LNCAP (cell line): ENCODE results near the gene TUBB4A.

Experiments
- TF ChIP-seq, protein P1 (sequence below): fragments of 450-650 bp; IDR thresholded peaks from 2 replicates; pipeline ENCODE4 v1.5.1; 2017; ENCODE audit warnings: mild to moderate bottlenecking

Gene TUBB4A

DNA sequence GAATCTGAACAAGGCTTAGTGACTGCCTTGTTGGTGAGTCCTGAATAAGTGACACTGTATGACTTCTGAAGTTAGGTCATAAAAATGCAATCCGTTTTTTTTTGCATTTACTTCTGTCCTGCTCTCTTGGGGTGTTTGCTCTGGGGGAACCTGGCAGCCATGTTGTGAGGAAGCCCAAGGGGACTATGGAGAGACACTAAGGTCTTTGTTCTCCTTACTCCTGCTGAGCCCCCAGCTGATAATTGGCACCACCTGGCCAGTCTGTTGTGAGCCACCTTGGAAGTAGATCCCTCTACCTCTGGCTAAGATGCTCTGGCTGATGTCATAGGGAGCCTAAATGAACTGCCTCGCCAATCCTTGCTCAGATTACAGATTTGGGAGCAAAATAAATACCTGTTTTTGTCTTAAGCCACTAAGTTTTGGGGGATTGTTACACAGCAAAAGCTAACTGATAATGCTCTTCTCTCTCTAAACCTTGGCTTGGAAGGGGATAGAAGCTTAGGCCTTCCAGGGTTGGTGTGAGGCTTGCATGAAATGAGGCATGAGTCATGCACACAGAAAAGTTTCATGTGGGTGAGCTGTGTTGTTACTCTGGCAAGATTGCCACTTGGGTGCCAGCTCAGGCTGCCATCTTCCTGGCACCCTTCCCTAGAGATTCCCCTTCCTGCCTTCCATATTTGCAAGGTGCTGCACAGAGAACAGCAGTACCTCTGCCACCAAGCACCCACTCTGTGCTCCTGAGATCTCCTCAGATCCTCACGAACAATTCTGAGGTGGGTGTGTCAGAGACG is 10.1 kb downstream of the TUBB4A start:
- TF ChIP-seq, protein P1, sequence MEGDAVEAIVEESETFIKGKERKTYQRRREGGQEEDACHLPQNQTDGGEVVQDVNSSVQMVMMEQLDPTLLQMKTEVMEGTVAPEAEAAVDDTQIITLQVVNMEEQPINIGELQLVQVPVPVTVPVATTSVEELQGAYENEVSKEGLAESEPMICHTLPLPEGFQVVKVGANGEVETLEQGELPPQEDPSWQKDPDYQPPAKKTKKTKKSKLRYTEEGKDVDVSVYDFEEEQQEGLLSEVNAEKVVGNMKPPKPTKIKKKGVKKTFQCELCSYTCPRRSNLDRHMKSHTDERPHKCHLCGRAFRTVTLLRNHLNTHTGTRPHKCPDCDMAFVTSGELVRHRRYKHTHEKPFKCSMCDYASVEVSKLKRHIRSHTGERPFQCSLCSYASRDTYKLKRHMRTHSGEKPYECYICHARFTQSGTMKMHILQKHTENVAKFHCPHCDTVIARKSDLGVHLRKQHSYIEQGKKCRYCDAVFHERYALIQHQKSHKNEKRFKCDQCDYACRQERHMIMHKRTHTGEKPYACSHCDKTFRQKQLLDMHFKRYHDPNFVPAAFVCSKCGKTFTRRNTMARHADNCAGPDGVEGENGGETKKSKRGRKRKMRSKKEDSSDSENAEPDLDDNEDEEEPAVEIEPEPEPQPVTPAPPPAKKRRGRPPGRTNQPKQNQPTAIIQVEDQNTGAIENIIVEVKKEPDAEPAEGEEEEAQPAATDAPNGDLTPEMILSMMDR, result no peak

DNA sequence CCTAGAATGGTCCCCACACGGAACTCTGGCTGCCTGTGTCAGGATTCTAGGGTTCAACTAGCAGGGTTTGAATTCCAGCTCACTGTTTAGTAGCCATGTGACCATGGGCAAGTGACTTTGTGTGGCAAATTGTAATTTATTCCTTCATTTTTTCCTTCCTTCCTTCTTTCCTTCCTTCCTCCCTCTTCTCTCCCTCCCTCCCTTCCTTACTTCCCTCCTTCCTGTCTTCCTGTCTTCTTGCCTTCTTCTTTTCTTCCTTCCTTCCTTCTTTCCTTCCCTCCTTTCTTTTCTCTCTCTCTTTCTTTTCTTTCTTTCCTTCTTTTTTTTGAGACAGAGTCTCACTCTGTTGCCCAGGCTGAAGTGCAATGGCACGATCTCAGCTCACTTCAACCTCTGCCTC is 12.0 kb downstream of the TUBB4A start:
- TF ChIP-seq, protein P1, result no peak

DNA sequence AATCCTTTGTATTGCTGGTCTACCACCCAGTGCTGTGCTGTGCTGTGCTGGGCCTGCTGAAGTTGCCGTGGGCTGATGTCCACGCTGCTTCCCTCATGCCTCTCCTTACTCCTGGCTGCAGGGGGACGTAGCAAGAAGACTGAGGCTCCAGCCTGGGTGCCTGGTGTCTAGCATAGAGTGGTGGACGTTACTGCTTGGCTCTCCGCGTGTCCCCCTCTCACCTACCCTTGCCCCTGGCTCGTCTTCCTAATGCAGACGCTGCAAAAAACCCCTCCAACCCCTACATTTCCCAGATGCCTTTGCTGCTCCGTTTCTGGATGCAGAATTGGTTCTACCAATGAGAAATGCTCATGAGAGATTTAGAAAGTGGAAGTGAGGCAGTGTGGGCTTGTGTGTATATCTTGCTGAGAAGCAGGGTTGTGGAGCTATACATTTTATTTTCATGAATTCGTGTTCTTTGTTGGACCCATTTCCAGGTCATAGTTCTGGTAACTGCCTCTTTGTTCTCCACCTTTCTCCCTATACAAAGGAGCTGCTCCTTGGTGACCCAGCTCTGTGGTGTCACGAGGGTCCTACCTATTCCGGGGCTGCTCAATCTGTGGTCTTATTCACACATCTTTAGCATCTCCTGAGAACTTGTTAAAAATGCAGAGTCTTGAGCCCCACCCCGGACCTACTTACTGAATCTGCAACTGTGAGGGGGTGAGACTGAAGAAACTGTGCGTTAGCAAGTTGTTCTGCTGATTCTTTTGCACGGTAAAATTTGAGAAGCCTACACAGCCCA is 12.6 kb downstream of the TUBB4A start:
- TF ChIP-seq, protein P1, result no peak

DNA sequence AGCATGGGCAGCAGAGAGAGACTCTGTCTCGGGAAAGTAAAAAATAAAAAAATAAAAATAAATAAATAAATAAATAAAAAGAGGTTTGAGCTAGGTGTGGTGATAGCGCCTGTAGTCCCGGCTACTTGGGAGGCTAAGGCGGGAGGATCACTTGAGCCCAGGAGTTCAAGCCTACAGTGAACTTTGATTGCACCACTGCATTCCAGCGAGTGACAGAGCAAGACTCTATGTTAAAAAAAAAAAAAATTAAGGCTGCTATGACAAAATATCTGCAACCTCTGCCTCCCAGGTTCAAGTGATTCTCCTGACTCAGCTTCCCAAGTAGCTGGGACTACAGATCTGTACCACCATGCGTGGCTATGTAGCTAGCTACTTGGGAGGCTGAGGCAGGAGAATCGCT is 17.3 kb downstream of the TUBB4A start:
- TF ChIP-seq, protein P1, result no peak

DNA sequence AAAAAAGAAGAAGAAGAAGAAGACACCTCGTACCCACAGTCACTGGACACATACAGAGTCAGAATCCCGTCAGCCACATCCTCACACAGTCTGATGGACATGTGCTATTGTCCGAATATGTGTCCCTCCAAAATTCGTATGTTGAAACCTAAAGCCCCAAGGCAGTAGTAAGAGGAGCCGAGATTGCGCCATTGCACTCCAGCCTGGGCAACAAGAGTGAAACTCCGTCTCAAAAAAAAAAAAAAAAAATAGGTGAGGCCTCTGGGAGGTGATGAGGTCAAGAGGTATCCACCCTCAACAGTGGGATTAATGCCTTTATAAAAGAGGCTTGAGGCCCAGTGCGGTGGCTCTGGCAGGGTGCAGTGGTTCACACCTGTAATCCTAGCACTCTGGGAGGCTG is 17.9 kb downstream of the TUBB4A start:
- TF ChIP-seq, protein P1, result no peak

DNA sequence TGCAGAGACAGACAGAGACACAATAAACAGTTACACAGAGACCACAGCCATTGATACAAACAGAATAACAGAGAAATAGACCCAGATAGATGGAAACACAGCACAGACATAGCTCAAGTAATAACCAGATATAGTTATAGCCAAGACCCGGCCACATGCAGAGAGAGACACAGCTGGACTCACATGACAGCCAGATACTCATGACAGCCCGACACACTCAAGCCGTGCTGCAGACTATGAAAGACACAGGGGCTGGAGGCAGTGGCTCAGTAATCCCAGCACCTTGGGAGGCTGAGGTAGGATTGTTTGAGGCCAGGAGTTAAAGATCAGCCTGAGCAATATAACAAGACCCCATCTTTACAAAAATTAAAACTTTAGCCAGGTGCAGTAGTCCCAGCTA is 18.9 kb downstream of the TUBB4A start:
- TF ChIP-seq, protein P1, result no peak

DNA sequence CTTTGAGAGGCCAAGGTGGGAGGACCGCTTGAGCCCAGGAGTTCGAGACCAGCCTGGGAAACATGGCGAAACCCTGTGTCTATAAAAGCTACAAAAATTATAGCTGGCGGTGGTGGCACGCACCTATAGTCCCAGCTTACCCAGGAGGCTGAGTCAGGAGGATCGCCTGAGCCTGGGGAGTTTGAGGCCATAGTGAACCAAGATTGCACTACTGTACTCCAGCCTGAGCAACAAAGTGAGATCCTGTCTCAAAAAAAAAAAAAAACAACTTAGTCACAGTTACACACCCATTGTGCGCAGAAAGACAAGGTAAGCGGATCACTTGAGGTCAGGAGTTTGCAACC is 19.8 kb downstream of the TUBB4A start:
- TF ChIP-seq, protein P1, result no peak
